Activated naive CD4-positive, alpha-beta T cell treated with anti-CD3 and anti-CD28 coated beads, Interleukin-2, amount 50 U/mL, for 72 hours (primary cell): ENCODE data around the gene ADNP. TPM values are rescaled to one million over a fixed set of nuclear protein-coding genes. Genes with fewer than 3 reads are reported as not detected.

Experiments used
- ATAC-seq, 2 donors: fragments of 150-1000 bp; cut with Tn5 transposase; 2 replicates each; pipeline ENCODE4 v1.10.0; 2021; ENCODE audit warnings: mild to moderate bottlenecking in 2 of 2, moderate library complexity in 2 of 2
- DNase-seq, 2 donors: peaks; one replicate each; pipeline ENCODE4 v3.0.0; 2021 to 2022; ENCODE audit warnings: low spot score in 2 of 2
- H3K27ac Mint-ChIP-seq, 2 donors: one replicate each; pipeline ENCODE4 v1.8.0; 2022; ENCODE audit warnings: mild to moderate bottlenecking in 2 of 2, mixed read lengths in 2 of 2
- H3K36me3 Mint-ChIP-seq, 2 donors: one replicate each; pipeline ENCODE4 v1.8.0; 2022; ENCODE audit warnings: mixed read lengths in 2 of 2
- H3K9me3 Mint-ChIP-seq, 2 donors: one replicate each; pipeline ENCODE4 v1.8.0; 2022; ENCODE audit warnings: mixed read lengths in 2 of 2
- total RNA-seq, 2 donors: library from RNA; stranded (reverse); gene quantifications; one replicate each; pipeline ENCODE4 v1.2.3, GENCODE V29; 2022

ADNP gene
- total RNA-seq, 2 donors from 2014 or later, result 65.1 to 70.7 TPM

DNA sequence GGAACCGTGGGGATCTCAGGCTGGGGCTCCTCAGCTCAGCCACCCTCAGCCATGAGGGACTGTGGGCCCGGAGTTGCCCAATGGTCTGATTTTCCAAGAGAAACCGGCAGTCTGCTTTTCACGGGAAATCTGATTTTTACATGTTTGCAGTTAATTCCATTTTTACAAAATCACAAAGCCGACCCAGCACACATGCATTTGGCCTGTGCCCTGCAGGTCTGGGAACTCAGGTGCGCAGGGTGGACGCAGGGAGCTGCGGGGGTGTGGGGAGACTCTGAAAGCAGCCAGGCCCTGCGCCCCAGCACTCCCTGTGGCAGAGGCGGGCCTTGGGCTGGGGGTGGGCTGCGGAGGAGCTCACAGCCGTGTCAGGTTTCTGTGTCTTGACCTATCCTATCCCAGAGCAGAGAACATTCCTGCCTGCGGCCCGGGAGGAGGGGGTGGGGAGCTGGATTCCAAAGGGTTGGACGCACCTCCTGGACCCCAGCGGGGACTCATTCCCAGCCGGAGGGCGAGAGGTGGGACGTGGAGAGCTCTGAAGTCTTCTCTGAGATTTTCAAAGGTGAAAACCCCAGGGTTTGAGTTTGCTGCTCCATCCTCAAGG, 60.6 kb downstream of the ADNP start:
- ATAC-seq, result no peak
- no peaks in the 10 kb centered on the region for H3K9me3 Mint-ChIP-seq
- H3K36me3 Mint-ChIP-seq, result no peaks in the 10 kb centered on the region
- H3K27ac Mint-ChIP-seq, result no peak overlapping the region
- no peak for DNase-seq

DNA sequence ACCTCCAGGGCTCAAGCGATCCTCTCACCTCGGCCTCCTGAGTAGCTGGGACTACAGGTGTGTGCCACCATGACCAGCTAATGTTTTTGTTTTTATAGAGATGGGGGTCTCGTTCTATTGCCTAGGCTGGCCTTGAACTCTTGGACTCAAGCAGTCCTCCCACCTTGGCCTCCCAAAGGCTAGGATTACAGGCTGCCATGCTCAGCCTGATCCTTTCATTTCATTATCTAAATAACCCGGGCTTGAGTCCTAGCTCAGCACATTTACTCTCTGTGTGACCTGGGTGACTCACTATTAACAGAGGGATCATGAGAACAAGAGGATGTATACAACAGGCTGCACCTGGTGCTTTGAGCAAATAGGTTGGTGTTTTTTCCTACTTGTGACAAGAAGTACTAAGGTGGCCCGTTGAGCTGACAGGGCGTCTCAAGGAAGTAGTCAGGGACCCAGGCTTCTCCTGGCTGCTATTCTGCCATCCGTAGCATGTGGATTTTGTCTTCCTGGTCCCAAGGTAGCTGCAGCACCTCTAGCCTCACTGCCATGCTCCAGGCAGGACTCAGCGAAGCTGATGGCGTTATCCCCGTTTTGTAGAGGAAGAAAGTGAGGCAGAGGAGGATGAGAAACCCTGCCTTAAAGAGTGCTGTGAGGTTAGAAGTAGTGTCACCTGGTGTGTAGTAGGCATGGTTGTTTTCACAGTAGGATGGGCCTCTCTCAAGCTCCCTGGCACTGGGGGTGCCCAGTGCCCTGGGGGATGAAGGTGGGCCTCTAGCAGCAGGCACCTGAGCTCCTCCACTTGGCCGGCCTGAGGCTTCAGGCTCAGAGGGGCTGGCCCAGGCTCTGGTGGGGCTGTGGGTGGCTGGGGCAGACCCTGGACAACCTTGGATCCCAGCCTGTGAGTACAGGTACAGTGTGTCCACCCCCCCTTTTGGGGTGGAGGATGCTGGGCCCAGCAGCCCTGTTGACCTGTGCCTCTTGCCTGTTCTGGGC, 62.4 kb downstream of the ADNP start:
- Mint-ChIP-seq H3K36me3 (no peaks in the 10 kb centered on the region), H3K27ac (peak overlapping the region; percentile 59 to 81), H3K9me3 (no peaks in the 10 kb centered on the region)
- DNase-seq (no peak), ATAC-seq (no peak)

DNA sequence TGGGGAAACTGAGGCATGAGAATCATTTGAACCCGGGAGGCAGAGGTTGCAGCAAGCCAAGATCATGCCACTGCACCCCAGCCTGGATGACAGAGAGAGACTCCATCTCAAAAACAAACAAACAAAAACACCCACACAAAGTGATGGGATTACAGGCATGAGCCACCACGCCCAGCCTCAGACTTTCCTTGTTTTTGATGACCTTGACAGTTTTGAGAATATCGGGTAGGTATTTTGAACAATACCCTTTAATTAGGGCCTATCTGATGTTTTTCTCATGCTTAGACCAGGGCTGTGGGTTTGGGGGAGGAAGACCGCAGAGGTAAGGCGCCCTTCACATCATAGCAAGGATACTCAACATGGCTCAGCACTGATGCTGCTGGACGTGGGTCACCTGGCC, 63.4 kb downstream of the ADNP start:
- ATAC-seq, result no peak
- no peak overlapping the region for H3K27ac Mint-ChIP-seq

DNA sequence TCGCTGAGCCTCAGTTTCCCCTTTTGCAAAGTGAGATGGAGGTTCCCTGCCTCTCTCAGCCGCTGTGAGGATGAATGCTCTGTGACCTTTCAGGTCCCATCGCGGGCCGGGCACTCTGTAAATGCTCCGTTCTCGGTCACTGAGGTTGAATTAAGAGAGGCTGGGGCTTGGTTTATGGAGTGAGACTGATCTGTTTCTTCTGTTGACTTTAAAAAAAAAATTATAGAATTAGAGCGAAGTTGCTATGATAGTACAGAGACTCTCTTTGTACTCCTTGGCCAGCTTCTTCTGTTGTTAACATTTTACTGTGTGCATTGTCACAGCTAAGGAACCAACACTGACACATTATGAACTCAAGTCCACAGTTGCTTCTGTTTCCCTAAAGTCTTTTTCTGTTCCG, 64.4 kb downstream of the ADNP start:
- no peaks in the 10 kb centered on the region for H3K9me3 Mint-ChIP-seq
- no peak overlapping the region for H3K27ac Mint-ChIP-seq
- no peak for DNase-seq
- no peak for ATAC-seq
- no peaks in the 10 kb centered on the region for H3K36me3 Mint-ChIP-seq

More for the DNA sequence above, 63.4 kb downstream of the ADNP start:
- H3K36me3 Mint-ChIP-seq, result no peaks in the 10 kb centered on the region
- no peak for DNase-seq
- H3K9me3 Mint-ChIP-seq, result no peaks in the 10 kb centered on the region

DNA sequence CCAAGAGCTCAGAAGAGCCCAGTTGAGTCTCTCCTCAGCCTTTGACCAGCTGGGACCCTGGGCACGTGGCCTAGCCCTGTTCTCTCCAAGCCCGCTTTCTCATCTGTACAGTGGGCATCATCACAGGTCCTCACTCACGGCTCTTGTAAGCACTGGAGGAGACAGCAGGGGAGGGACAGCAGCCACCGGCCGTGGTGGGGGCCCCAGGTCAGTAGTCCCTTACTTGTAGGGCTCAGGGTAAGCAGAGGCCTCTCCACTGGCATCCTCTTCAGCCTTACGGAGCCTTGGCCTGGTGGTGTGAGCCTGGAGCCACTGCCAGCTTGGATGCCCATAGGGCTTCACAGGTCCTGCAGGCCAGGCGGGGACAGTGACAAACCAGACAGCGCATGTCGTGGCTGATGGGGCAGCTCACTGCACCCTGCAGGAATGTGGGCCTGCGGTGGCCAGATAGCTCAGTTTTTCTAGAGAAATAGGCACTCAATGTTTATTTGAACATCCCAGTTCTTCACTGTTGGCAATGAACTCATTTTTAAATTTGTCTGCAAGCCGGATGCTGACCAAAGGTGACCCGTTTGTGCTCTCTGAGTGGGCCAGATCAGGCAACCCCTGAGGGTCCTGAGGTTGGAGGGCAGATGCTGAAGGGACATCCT, 65.1 kb downstream of the ADNP start:
- Mint-ChIP-seq H3K27ac (no peak overlapping the region), H3K36me3 (no peaks in the 10 kb centered on the region), H3K9me3 (no peaks in the 10 kb centered on the region)
- ATAC-seq, result no peak
- DNase-seq, result no peak

DNA sequence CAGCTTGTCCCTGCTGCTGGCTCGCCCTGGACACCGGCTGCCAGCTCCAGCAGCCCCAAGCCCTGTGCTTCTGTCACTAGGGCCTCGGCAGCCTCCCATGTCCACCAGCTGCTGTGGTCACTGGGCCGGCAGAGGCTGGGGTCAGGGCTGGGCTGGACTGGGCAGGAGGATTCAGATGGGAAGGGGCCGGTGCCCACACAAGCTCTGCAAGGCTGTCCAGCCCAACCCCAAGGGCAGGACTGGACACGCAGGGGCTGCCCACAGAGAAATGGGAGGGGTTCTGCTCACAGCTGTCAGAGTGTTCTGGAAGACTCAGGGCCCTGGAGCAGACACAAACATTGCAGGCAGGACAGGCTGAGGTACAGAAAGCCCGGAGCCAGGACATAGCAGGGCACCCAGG, 65.6 kb downstream of the ADNP start:
- no peak for DNase-seq
- ATAC-seq, result no peak
- H3K27ac Mint-ChIP-seq, result no peak overlapping the region
- no peaks in the 10 kb centered on the region for H3K9me3 Mint-ChIP-seq
- H3K36me3 Mint-ChIP-seq, result no peaks in the 10 kb centered on the region

DNA sequence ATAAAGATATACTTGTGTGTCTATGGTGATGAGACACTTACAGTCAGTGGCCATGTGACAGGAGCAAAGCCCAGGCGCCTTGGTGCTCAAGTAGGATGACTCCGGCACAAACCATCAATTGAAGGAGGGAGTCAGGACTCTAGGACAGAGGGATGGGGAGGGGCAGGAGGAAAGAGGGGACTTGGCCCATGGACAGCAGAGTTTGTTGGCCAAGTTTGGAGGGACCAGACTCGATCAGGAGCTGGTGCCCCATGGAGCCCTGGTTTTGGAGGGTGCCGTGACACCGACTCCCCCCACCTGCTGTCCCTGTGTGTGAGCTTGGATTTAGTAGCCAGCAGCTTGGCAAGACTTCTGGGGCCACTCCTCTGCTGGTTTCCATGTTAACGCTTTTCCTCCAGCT, 66.1 kb downstream of the ADNP start:
- ATAC-seq, result no peak
- Mint-ChIP-seq H3K36me3 (no peaks in the 10 kb centered on the region), H3K27ac (peak overlapping the region in 1 of 2 donors; percentile 72), H3K9me3 (no peaks in the 10 kb centered on the region)
- DNase-seq, result no peak

DNA sequence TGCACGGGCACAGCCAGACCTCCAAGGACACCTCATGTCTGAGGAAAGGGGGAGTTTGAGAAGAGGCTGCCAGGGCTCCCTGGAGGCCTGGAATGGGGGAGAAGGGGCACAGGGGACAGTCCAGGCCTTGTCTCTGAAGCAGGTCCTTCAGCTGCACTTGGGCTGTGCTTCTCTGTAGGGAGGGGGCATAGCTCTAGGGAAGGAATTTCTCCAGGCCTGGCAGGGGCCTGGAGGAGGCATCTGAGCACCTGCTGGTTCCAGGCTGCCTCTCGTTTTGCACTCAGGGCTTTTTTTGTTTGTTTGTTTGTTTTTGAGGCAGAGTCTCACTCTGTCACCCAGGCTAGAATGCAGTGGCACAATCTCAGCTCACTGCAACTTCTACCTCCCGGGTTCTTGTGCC, 68.7 kb downstream of the ADNP start:
- Mint-ChIP-seq H3K9me3 (no peaks in the 10 kb centered on the region), H3K36me3 (no peaks in the 10 kb centered on the region), H3K27ac (peak overlapping the region in 1 of 2 donors; percentile 8)
- ATAC-seq, result no peak
- DNase-seq, result no peak

DNA sequence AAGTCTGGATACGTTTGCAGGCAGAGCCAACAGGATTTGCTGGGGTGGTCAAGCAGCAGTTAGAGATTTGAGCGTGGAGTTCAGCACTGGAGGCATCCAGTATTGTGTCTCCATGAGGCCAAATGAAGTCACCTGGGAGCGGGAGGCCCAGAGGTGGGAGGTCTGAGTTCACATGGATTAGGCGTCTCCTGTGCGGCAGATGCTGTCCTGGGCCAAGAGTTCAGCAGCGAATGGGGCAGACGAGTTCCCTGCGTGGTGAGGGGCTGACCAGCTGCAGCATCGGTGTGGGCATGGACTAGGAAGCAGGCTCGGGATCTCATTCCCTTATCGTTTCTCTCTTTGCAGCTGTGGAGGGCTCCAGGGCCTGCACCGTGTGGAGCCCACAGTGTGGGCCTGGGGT, 70.2 kb downstream of the ADNP start:
- no peak overlapping the region for H3K27ac Mint-ChIP-seq

DNA sequence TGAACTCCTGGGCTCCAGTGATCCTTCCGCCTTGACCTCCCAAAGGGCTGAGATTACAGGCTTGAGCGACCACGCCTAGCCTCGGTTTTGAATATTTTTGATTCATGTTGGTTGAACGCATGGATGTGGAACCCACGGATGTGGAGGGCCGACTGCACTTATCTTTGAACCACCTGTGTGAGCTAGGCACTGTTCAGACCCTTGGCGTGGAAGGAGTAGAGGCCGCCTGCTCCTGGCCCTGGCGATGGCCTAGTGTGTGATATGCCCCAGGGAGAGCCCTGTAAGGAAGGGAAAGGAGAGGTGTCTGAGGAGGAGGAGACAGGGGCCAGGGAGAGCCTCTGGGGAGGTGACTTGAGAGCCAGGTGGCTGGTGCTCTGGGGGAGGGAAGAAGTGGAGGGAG, 72.1 kb downstream of the ADNP start:
- Mint-ChIP-seq H3K36me3 (no peaks in the 10 kb centered on the region), H3K9me3 (no peaks in the 10 kb centered on the region), H3K27ac (peak overlapping the region in 1 of 2 donors; percentile 87)
- no peak for ATAC-seq
- no peak for DNase-seq

More for the DNA sequence above, 70.2 kb downstream of the ADNP start:
- Mint-ChIP-seq H3K36me3 (no peaks in the 10 kb centered on the region), H3K9me3 (no peaks in the 10 kb centered on the region)
- ATAC-seq (no peak), DNase-seq (no peak)

DNA sequence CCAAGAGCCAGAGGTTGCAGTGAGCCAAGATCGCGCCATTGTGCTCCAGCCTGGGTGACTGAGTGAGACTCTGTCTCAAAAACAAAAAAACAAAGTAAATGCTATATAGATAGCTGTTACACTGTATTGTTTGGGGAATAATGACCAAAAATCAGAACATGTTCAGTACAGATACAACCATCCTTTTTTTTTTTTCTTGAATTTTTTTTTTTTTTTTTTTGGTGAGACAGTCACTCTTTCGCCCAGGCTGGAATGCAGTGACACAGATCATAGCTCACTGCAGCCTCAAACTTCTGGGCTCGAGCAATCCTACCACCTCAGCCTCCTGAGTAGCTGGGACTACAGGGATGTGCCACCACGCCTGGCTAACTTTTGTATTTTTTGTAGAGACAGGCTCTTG, 72.7 kb downstream of the ADNP start:
- Mint-ChIP-seq H3K9me3 (no peaks in the 10 kb centered on the region), H3K36me3 (no peaks in the 10 kb centered on the region), H3K27ac (peak overlapping the region in 1 of 2 donors; percentile 9)
- DNase-seq, result no peak
- no peak for ATAC-seq

DNA sequence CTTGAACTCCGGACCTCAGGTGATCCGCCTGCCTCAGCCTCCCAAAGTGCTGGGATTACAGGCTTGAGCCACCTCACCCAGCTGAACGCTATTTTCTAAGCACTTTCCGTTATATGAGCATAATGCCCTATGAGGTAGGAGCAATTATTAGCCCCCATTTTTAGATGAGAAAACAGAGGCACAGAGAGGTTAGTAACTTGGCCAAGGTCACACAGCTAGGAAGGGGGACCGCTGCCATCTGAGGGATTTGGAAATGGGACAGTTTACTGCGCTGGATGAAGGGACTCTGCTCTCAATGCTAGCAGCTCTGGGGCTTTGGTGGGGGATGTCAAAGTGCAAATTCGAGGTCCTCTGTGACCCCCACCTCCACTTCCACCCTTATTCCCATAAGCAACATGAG, 73.9 kb downstream of the ADNP start:
- ATAC-seq, result no peak
- no peaks in the 10 kb centered on the region for H3K9me3 Mint-ChIP-seq
- no peak for DNase-seq
- H3K27ac Mint-ChIP-seq, result no peak overlapping the region
- no peaks in the 10 kb centered on the region for H3K36me3 Mint-ChIP-seq

DNA sequence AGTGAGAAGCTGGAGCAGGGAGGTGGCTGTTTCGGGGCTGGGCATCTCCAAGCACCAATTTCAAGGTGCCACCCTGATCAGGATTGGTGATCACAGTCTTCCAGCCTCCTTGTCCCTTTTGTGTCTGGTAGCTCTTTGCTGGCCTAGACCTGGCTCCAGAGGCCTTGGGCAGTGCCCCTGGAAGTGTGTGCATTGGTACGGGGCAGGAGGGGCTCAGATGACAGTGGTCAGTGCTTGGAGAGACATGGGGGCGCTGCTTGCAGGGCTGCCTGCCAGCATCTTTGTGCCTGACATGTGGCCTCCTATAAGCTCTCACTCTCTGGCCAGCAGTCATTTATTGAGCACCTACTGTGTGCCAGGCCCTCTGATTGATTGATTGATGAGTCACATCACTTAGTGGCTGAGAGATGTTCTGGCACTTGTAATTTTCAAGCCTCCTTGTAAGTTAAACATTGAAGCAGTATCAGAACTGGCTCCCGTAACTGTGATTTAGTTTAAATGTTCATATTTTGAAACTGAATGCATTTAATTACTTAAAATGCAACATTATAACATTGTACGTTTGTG, 74.7 kb downstream of the ADNP start:
- Mint-ChIP-seq H3K27ac (no peak overlapping the region), H3K36me3 (no peaks in the 10 kb centered on the region), H3K9me3 (no peaks in the 10 kb centered on the region)
- ATAC-seq (no peak), DNase-seq (no peak)

DNA sequence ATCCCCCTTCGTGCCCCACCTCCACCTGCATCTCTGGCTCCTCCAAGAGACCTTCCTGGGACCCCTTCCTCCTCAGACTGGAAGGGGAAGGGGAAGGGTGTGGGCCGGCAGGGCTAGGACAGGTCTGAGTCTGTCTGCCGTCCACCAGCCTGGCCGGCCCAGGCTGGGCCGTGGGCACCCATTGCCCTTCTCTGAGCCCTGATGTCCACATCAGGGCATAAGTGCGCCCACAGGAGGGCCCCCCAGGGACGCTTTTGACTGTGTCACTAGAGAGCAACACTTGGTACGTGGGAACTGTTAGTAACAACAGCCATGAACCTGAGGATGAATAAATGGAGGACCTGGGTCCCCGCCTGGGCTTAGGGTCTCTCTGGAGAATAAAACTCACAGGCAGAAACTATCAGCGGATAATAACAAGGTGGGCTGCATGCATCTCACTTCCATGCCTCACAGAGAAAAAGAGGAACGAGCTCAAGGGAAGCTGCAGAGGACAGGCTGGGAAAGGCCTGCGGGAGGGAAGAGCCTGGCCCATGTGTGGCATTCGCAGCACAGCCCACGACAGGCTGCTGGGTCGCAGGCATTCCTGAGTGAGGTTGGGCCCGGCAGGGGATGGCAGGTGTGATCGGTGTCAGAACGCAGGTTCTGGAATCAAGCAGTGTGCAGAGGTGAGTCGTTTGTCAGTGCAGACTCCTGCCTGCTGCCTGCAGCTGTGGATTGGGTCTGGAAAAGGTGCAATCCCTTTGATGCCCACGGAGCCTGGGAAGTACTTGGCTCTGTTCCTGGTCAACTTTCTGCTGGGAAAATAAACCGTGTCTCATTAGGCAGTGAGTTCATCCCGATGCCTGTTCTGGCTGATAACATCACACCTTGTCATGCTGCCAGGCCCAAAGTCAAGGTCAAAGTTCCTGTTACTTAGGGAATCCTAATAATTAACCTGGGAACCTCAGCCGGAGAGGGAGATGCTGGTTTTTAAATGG, 75.5 kb downstream of the ADNP start:
- no peak for DNase-seq
- ATAC-seq, result no peak
- Mint-ChIP-seq H3K9me3 (no peaks in the 10 kb centered on the region), H3K36me3 (no peaks in the 10 kb centered on the region), H3K27ac (peak overlapping the region in 1 of 2 donors; percentile 18)

DNA sequence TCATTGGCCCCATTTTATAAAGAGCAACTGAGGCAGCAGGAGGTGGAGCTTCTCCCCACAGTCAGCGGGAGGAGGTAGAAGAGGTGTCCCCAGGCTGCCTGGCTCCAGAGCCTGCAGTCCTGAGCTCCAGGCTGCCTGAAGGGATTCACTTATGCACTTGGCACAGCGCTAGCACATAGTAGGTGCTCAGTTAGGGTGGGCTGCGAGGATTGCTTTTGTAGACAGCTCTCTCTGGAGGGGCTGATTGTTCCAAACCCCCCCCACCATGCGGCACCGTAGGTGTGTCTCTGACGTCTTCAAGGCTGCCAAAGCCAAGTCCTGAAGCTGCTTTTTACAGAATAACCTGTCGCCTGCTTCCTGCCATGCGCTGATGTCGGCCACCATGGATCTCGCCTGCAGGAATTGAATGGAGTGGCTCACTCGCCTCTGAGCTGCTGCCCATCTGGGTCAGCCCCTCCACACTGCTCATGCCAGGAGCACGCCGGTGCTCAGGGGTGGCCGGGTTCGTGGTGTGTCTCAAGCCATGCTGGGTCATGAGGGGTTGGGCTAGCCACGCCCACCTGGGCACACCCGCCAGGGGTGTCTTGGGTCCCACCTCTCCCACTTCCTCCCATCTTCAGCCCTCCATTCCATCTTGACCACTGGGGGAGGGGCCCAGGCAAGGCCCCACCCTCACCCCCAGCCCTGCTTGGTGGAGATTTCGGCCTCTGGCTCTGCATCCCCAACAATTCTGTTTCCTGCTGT, 76.6 kb downstream of the ADNP start:
- no peaks in the 10 kb centered on the region for H3K9me3 Mint-ChIP-seq
- no peak overlapping the region for H3K27ac Mint-ChIP-seq
- ATAC-seq, result no peak
- H3K36me3 Mint-ChIP-seq, result no peaks in the 10 kb centered on the region
- no peak for DNase-seq
